Progenitor cell of endocrine pancreas (in vitro differentiated cells): Measurements from ENCODE around the gene MTMR12. TPM values are rescaled to one million over a fixed set of nuclear protein-coding genes. Genes with fewer than 3 reads are reported as not detected.

Experiments
- DNase-seq: peaks from one replicate; pipeline ENCODE4 v3.0.0; 2021; ENCODE audit warnings: low spot score; ENCODE audit not compliant: unreplicated experiment
- H3K27ac Mint-ChIP-seq: 2 replicates; pipeline ENCODE4 v1.8.0; 2021; ENCODE audit warnings: mild to moderate bottlenecking, moderate library complexity, mixed read lengths
- H3K27me3 Mint-ChIP-seq: 2 replicates; pipeline ENCODE4 v1.8.0; 2021; ENCODE audit warnings: mixed read lengths
- H3K36me3 Mint-ChIP-seq: 2 replicates; pipeline ENCODE4 v1.8.0; 2022; ENCODE audit warnings: mixed read lengths; ENCODE audit not compliant: insufficient read depth
- H3K4me1 Mint-ChIP-seq: 2 replicates; pipeline ENCODE4 v1.8.0; 2021; ENCODE audit warnings: low read depth, mixed read lengths
- H3K4me3 Mint-ChIP-seq: 2 replicates; pipeline ENCODE4 v1.8.0; 2021; ENCODE audit warnings: low read depth, mild to moderate bottlenecking, moderate library complexity, mixed read lengths
- H3K9me3 Mint-ChIP-seq: 2 replicates; pipeline ENCODE4 v1.8.0; 2021; ENCODE audit warnings: low read depth, mixed read lengths
- CTCF ChIP-seq: fragments of 200-600 bp; sonication (generic); IDR thresholded peaks from one replicate; pipeline ENCODE4 v1.5.0; 2021; ENCODE audit warnings: antibody characterized with exemption, mild to moderate bottlenecking; ENCODE audit not compliant: unreplicated experiment
- total RNA-seq: library from RNA; stranded (reverse); gene quantifications from 2 replicates; pipeline ENCODE4 v1.2.1, GENCODE V29; 2021

MTMR12 gene
- total RNA-seq, 1 donor from 2014 or later = 30.6 TPM

DNA sequence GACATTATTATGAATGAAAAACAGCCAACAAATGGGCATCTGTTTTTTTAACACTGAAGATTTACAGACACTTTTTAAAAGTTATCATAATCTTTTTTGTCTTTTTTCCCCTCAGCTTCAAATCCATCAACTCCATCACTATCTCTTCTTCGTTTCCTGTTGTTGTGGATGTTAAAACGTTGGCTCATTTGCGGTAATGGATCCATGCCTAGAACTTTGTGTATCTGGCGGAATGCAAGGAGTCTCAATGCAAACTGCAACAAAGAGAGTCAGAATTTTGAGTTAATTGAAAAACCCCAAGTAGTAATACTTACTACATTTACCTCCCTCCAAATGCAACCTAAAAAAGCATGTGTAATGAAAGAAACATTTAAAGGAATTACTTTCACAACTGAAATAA, 42.9 kb upstream of the MTMR12 start:
- TF ChIP-seq CTCF = no peak
- DNase-seq = no peak
- no peaks in the 10 kb centered on the region for H3K9me3 Mint-ChIP-seq
- no peak overlapping the region for H3K4me3 Mint-ChIP-seq
- H3K4me1 Mint-ChIP-seq = no peaks in the 10 kb centered on the region
- H3K36me3 Mint-ChIP-seq = peaks cover 32% of the 10 kb centered on the region
- no peaks in the 10 kb centered on the region for H3K27me3 Mint-ChIP-seq
- H3K27ac Mint-ChIP-seq = no peak overlapping the region

- no peak overlapping the region for H3K4me3 Mint-ChIP-seq
- no peaks in the 10 kb centered on the region for H3K4me1 Mint-ChIP-seq
- peak overlapping the region; percentile 8 for H3K27ac Mint-ChIP-seq
- H3K36me3 Mint-ChIP-seq = peaks cover 21% of the 10 kb centered on the region
- no peak for TF ChIP-seq CTCF
- no peak for DNase-seq
- no peaks in the 10 kb centered on the region for H3K27me3 Mint-ChIP-seq
- peaks cover 5% of the 10 kb centered on the region for H3K9me3 Mint-ChIP-seq
Measured at GRCh38 chr5:32353420-32353819, 40.7 kb upstream of the MTMR12 start.

- Mint-ChIP-seq H3K4me1 (no peaks in the 10 kb centered on the region), H3K36me3 (peaks cover 18% of the 10 kb centered on the region), H3K27ac (no peak overlapping the region), H3K4me3 (no peak overlapping the region), H3K27me3 (no peaks in the 10 kb centered on the region), H3K9me3 (peaks cover 12% of the 10 kb centered on the region)
- TF ChIP-seq CTCF = no peak
- DNase-seq = no peak
Measured at GRCh38 chr5:32352685-32353084, 39.9 kb upstream of the MTMR12 start.

DNA sequence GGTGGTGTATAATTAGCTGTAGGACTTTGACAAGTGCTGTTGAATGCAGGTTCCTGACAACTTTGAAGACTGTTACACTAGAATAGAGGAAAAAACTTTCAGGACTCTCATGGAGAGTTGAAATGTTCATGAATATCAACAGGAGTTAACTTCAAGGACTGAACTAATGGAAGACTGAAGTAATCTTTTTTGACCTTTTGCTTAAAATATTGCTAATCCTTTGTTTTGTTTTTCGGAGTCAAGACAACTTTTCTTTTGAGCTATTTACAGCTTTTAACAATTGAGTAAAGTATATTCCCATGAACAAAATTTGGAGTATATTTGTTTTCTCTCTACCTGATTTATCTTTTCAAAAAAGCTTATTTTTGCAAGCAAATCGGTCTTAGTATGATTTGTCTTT, 34.1 kb upstream of the MTMR12 start:
- Mint-ChIP-seq H3K36me3 (peaks cover 2% of the 10 kb centered on the region), H3K27me3 (no peaks in the 10 kb centered on the region), H3K27ac (no peak overlapping the region), H3K4me1 (no peaks in the 10 kb centered on the region), H3K9me3 (peaks cover 38% of the 10 kb centered on the region), H3K4me3 (no peak overlapping the region)
- DNase-seq = no peak
- TF ChIP-seq CTCF = no peak

DNA sequence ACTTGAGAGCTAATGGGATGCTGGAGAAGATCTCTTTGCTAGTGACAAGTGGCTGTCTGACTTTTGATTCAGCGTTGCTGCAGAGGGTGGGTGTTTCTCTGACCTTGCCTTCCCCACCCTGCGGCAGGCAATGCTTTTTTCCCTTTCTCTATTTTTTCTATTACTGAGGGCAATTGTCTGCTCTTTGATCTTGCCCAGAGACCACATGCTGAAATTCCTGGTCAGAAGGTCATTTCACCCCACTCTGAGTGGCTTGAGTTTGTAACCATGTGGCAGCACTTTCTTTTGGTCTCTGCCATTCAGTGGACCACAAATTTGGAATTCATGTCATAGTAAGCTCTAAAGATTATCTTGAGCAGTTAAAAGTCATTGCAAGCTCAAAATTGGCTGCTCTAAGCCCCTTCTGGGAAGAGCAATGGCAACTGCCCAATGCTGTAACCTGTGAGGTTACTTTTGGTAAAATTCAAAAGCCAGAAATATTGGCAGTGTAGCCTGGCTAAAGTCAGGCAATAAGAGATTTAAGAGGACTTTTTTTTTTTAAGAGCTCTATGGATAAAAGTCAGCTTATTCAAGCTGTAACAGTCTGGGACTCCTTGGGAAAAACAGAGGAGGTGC, 30.4 kb upstream of the MTMR12 start:
- TF ChIP-seq CTCF = no peak
- no peak overlapping the region for H3K27ac Mint-ChIP-seq
- no peaks in the 10 kb centered on the region for H3K4me1 Mint-ChIP-seq
- no peak overlapping the region for H3K4me3 Mint-ChIP-seq
- H3K27me3 Mint-ChIP-seq = no peaks in the 10 kb centered on the region
- peaks cover 6% of the 10 kb centered on the region for H3K36me3 Mint-ChIP-seq
- peaks cover 36% of the 10 kb centered on the region for H3K9me3 Mint-ChIP-seq
- no peak for DNase-seq
